Activated CD8-positive, alpha-beta memory T cell treated with anti-CD3 and anti-CD28 coated beads, Interleukin-2, amount 50 U/mL, for 4 hours (primary cell): ENCODE measurements around the gene EFNA3.
A peak's percentile ranks its signal among the peaks of the same experiment; 100 is the strongest.

ENCODE experiments used
- DNase-seq: peaks from one replicate; pipeline ENCODE4 v3.0.0-alpha.2; 2020

Gene EFNA3

GRCh38 chr1:155049651-155050559, 28.7 kb upstream of the EFNA3 start:
- DNase-seq = no peak

GRCh38 chr1:155050560-155051341, 27.9 kb upstream of the EFNA3 start, which contains the start of gene ADAM15:
Gene ADAM15 (plus strand): TSS chr1:155051316. CDS start chr1:155051387, 71 bp downstream.
- DNase-seq = peak; percentile 79

- DNase-seq = no peak
These were observed 27.3 kb upstream of the EFNA3 start for GRCh38 chr1:155051342-155051776.

GRCh38 chr1:155051777-155052398, 26.7 kb upstream of the EFNA3 start:
- peak; percentile 55 for DNase-seq

- no peak for DNase-seq
These were observed 25.9 kb upstream of the EFNA3 start for GRCh38 chr1:155052439-155053395.

GRCh38 chr1:155053531-155054105, 25.0 kb upstream of the EFNA3 start:
- no peak for DNase-seq

- no peak for DNase-seq
These were observed 21.5 kb upstream of the EFNA3 start for GRCh38 chr1:155057104-155057503.

GRCh38 chr1:155057788-155058211, 20.8 kb upstream of the EFNA3 start:
- no peak for DNase-seq

GRCh38 chr1:155060736-155061135, 17.9 kb upstream of the EFNA3 start:
- DNase-seq = no peak

GRCh38 chr1:155061381-155062150, 17.1 kb upstream of the EFNA3 start:
- peak; percentile 98 for DNase-seq

- DNase-seq = no peak
These were observed 16.4 kb upstream of the EFNA3 start for GRCh38 chr1:155062151-155062686.

GRCh38 chr1:155062702-155063411, 15.8 kb upstream of the EFNA3 start:
- DNase-seq = peak; percentile 75

- DNase-seq = peak; percentile 81
These were observed 15.0 kb upstream of the EFNA3 start, which contains the start of gene EFNA4 for GRCh38 chr1:155063550-155064110. Gene EFNA4 (plus strand): TSS chr1:155063740. CDS start chr1:155063824, 84 bp downstream.

- DNase-seq = no peak
These were observed 14.4 kb upstream of the EFNA3 start for GRCh38 chr1:155064111-155064831.

- DNase-seq = no peak
These were observed 13.7 kb upstream of the EFNA3 start for GRCh38 chr1:155064832-155065429.

- DNase-seq = no peak
These were observed 11.9 kb upstream of the EFNA3 start for GRCh38 chr1:155066777-155067176.

- no peak for DNase-seq
These were observed 10.0 kb upstream of the EFNA3 start for GRCh38 chr1:155068599-155068998.

GRCh38 chr1:155069551-155070157, 9.0 kb upstream of the EFNA3 start:
- no peak for DNase-seq
